Measurements from ENCODE around the gene EEFSEC.

EEFSEC gene

DNA sequence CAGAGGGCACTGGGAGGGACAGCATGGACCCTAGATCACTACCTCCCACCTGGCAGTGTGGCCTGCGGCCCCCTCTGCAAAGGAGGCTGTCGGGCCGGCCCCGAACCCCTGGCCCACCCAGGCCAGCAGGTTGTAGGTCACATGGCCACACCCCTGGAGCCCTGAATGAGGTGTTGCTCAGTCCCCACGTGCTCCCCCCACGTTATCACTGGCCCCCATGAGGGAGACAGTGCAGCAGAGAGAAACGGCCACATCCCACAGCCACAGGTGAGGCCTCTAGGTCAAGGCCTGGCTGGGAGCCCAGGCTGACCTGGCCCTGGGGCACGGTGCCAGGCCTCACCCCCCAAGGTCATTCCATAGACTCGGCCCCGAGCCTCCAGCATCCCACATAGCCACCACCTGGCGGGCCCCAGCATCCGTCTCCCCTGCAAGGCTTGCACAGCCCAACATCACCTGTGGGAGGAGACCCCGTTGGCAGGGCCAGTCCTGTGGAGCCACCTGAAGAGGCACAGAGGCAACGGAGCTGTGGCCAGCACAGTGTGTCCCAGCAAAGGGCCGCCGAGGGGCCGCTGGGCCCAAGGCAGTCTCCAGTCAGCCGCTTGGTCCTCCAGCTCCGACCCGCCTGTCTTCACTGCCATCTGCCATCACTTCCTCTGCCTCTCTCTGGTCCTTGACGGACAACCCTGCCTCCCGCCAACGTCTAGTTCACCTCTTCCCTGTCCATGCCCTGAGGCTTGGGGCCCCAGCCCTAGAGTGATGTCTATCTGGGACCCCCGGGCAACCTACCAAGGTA is 260.3 kb downstream of the EEFSEC start:
- H3K27ac ChIP-seq = no peak overlapping the region
- TF ChIP-seq, protein P1, sequence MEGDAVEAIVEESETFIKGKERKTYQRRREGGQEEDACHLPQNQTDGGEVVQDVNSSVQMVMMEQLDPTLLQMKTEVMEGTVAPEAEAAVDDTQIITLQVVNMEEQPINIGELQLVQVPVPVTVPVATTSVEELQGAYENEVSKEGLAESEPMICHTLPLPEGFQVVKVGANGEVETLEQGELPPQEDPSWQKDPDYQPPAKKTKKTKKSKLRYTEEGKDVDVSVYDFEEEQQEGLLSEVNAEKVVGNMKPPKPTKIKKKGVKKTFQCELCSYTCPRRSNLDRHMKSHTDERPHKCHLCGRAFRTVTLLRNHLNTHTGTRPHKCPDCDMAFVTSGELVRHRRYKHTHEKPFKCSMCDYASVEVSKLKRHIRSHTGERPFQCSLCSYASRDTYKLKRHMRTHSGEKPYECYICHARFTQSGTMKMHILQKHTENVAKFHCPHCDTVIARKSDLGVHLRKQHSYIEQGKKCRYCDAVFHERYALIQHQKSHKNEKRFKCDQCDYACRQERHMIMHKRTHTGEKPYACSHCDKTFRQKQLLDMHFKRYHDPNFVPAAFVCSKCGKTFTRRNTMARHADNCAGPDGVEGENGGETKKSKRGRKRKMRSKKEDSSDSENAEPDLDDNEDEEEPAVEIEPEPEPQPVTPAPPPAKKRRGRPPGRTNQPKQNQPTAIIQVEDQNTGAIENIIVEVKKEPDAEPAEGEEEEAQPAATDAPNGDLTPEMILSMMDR (IDR thresholded peaks at IDR 0.05) = no peak
- intact Hi-C loops (cut with DNase I; ENCODE audit: low total_unique reads) = no loop called here
- no peaks in the 10 kb centered on the region for H3K27me3 ChIP-seq
- H3K9me3 ChIP-seq = no peaks in the 10 kb centered on the region
- no peak overlapping the region for H3K4me3 ChIP-seq
- H3K4me1 ChIP-seq = no peaks in the 10 kb centered on the region
- DNase-seq = no peak
- peaks cover 0 to 15% (median 0%) of the 10 kb centered on the region in 3 donors for H3K36me3 ChIP-seq

DNA sequence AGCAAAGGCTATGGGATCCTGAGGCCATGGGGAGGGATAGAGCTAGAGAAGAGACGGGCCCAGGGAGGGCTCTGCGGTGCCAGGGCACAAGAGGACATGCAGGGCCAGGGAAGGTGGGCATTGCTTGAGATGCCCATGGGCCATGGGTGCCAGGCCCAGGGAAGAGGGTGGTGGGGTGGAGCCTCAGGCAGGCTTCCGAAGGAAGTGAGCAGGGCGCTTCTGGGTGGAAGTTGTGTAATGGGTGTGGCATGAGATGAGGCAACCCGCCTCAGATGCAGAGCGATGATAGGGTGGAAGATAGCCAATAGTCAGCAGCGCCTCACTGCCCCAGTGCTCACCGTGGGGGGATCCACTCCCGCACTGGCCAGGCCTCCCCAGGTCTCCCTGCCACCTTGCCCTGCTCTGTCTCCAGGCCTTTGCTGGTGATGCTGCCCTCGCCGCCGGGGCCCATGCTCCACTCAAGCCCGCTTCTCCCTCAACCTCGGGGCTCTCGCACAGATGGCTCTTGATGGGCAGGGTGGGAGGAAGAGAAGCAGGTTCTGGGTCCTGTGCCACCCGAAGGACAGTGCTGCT is 262.0 kb downstream of the EEFSEC start:
- no peak overlapping the region for H3K27ac ChIP-seq
- intact Hi-C loops (cut with DNase I; ENCODE audit: low total_unique reads) = no loop called here
- no peak for DNase-seq
- no peak overlapping the region for H3K4me3 ChIP-seq
- H3K27me3 ChIP-seq = no peaks in the 10 kb centered on the region
- TF ChIP-seq, protein P1 (IDR thresholded peaks at IDR 0.05) = no peak
- H3K4me1 ChIP-seq = no peaks in the 10 kb centered on the region
- H3K36me3 ChIP-seq = peaks cover 0 to 2% (median 0%) of the 10 kb centered on the region in 3 donors
- H3K9me3 ChIP-seq = no peaks in the 10 kb centered on the region

DNA sequence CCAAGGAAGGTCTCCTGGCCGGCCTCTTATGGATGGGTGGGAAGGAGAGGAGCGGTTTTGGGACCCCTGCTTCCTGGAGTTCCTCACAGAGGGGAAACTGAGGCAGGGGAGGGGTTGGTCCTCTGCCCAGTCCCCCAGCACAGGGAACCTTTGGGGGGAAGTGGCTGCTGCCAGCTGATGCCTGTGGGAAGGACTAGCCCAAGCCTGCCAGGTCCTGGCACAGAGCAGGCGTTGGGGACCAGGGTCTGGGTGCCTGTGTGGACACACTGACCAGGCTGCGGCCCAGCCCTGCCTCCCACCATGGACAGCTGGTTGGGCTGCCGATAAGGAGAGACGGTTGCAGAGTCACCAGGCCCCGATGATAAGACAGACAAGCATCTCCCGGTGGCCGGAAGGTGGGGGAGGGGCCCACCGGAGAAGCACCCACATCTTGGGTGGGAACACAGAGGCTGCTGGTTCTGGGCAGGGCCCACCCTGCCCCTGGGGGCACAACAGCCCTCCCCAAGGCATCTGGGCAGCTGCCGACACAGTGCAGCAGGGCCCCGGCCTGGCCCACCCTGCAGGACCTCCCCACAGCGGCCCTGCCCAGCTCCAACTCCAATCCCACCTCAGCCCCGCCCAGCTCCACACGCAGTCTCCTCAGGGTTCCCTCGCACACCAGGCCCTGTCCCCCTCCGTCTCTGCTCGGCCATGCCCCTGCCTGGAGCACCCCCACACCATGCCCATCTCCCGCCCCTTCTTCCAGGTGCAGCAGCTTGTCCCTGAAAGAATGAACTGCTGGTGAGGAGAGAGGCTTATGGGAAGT is 262.7 kb downstream of the EEFSEC start:
- intact Hi-C loops (cut with DNase I; ENCODE audit: low total_unique reads) = no loop called here

DNA sequence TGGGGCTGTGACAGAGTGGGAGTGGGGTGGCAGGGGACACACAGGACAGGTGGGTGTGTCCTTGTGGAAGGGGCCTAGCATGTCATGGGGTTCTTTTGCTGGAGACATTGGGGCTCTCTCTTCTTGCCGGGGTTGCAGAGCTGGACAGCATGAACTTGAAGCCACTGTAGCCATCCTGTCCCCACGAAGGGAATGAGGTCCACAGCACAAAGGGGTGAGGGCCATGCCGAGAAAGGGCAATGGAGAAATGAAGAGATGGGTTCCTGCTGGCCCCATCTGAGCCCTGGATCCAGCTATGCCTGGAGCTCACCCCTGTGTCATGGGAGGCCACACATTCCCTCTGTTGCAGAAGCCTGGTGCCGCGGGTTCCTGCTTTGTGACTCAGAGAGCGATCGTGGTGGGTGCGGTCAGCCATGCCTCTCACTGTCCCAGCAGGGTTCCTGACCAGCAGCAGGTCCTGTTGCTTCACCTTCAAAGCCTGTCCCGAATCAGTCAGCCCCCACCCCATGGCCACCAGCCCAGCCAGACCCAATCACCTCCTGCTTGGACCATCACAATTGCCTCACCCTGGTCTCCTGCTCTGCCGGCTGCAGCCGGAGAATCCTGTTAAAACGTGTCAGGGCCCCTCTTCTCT is 263.4 kb downstream of the EEFSEC start:
- TF ChIP-seq, protein P1 (IDR thresholded peaks at IDR 0.05) = no peak
- Histone ChIP-seq H3K36me3 (no peaks in the 10 kb centered on the region), H3K4me1 (no peaks in the 10 kb centered on the region), H3K27me3 (no peaks in the 10 kb centered on the region), H3K4me3 (no peak overlapping the region), H3K9me3 (no peaks in the 10 kb centered on the region), H3K27ac (no peak overlapping the region)
- intact Hi-C loops (cut with DNase I; ENCODE audit: low total_unique reads) = no loop called here
- DNase-seq = no peak

More for the DNA sequence above, 262.7 kb downstream of the EEFSEC start:
- no peaks in the 10 kb centered on the region for H3K4me1 ChIP-seq
- DNase-seq = no peak
- H3K4me3 ChIP-seq = no peak overlapping the region
- TF ChIP-seq, protein P1 (IDR thresholded peaks at IDR 0.05) = no peak
- H3K9me3 ChIP-seq = no peaks in the 10 kb centered on the region
- no peak overlapping the region for H3K27ac ChIP-seq
- H3K27me3 ChIP-seq = no peaks in the 10 kb centered on the region
- H3K36me3 ChIP-seq = no peaks in the 10 kb centered on the region

DNA sequence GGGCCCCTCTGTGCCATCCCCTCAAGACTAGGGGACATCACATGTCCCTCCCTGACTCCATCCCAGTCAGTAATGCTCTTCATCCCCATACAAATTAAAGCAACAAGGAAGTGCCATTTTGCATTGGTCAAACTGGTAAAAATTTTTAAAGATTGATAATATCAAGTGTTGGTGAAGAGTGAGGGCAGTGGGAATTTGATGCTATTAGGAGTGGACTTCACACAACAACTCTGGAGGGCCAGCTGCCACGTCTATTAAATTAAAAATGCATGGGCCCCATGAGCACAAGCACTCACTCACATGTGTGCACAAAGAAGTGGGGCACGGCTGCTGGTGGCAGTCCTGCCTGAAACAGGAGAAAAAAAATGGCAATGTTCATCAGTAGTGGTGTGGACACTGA is 265.6 kb downstream of the EEFSEC start:
- H3K4me1 ChIP-seq = no peaks in the 10 kb centered on the region
- no peaks in the 10 kb centered on the region for H3K27me3 ChIP-seq
- TF ChIP-seq, protein P1 (IDR thresholded peaks at IDR 0.05) = no peak
- no peaks in the 10 kb centered on the region for H3K36me3 ChIP-seq
- DNase-seq = no peak
- H3K27ac ChIP-seq = no peak overlapping the region
- intact Hi-C loops (cut with DNase I; ENCODE audit: low total_unique reads) = no loop called here
- H3K9me3 ChIP-seq = no peaks in the 10 kb centered on the region
- H3K4me3 ChIP-seq = no peak overlapping the region

All from tibial artery (tissue), 4 donors.